Lower leg skin (tissue), 3 donors: Measurements from ENCODE around the gene KAT6B.

Experiments
- POLR2A ChIP-seq, 2 donors: fragments of 450-650 bp; IDR thresholded peaks; one replicate each; pipeline ENCODE4 v1.6.1; 2016 to 2017; ENCODE audit warnings: antibody characterized with exemption in 2 of 2, mild to moderate bottlenecking in 1 of 2, moderate library complexity in 1 of 2
- TF ChIP-seq, protein P1 (sequence below), 3 donors: fragments of 450-650 bp; IDR thresholded peaks; one replicate each; pipeline ENCODE4 v1.5.1; 2016; ENCODE audit warnings: antibody characterized with exemption in 3 of 3, mild to moderate bottlenecking in 3 of 3, moderate library complexity in 2 of 3

DNA sequence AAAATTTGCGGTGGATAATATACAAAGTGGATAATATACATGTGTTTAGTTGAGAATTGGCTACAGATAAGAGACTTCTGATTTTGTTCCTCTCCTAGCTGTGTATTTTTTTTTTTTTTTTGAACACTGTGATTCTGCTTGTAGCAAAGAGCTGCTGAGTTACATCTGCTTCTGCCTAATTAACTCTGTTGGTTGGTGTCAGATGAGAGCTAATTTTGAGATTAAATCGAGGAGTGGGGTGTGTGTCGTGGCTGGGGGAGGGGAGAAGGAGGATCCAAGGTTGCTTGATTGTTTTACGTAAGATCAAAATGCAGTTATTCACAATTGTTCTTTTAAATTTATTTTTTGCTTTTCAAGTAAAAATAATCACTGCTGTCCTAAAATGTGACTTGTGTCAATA is 11.3 kb downstream of the KAT6B start:
- TF ChIP-seq POLR2A (IDR thresholded peaks at IDR 0.05): no peak
- TF ChIP-seq, protein P1, sequence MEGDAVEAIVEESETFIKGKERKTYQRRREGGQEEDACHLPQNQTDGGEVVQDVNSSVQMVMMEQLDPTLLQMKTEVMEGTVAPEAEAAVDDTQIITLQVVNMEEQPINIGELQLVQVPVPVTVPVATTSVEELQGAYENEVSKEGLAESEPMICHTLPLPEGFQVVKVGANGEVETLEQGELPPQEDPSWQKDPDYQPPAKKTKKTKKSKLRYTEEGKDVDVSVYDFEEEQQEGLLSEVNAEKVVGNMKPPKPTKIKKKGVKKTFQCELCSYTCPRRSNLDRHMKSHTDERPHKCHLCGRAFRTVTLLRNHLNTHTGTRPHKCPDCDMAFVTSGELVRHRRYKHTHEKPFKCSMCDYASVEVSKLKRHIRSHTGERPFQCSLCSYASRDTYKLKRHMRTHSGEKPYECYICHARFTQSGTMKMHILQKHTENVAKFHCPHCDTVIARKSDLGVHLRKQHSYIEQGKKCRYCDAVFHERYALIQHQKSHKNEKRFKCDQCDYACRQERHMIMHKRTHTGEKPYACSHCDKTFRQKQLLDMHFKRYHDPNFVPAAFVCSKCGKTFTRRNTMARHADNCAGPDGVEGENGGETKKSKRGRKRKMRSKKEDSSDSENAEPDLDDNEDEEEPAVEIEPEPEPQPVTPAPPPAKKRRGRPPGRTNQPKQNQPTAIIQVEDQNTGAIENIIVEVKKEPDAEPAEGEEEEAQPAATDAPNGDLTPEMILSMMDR (IDR thresholded peaks at IDR 0.05): no peak
